Loucy (cell line): ENCODE measurements around the gene ORAI1.

Source experiments
- H2AFZ ChIP-seq: fragments of 200-600 bp; sonication (generic); 2 replicates; pipeline ENCODE4 v1.6.0; 2016; ENCODE audit warnings: antibody characterized with exemption, mild to moderate bottlenecking, low read length, moderate library complexity
- H3F3A ChIP-seq: fragments of 200-600 bp; 2 replicates; pipeline ENCODE4 v1.6.0; 2016; ENCODE audit warnings: antibody characterized with exemption, low read depth, mild to moderate bottlenecking
- H3K27me3 ChIP-seq: fragments of 200-600 bp; sonication (generic); 2 replicates; pipeline ENCODE4 v1.6.1; 2014; ENCODE audit warnings: low read length, mild to moderate bottlenecking; ENCODE audit not compliant: insufficient read depth, poor library complexity, severe bottlenecking
- H3K36me3 ChIP-seq: fragments of 200-600 bp; sonication (generic); 2 replicates; pipeline ENCODE4 v1.6.1; 2016; ENCODE audit warnings: low read length; ENCODE audit not compliant: insufficient read depth
- H3K4me1 ChIP-seq: fragments of 200-600 bp; sonication (generic); 2 replicates; pipeline ENCODE4 v1.5.1; 2014; ENCODE audit warnings: low read length, mild to moderate bottlenecking; ENCODE audit not compliant: insufficient read depth, poor library complexity, severe bottlenecking
- H3K4me2 ChIP-seq: fragments of 200-600 bp; sonication (generic); 2 replicates; pipeline ENCODE4 v1.6.0; 2014; ENCODE audit warnings: antibody characterized with exemption, low read length, low read depth, mild to moderate bottlenecking; ENCODE audit not compliant: poor library complexity, severe bottlenecking
- H3K4me3 ChIP-seq: fragments of 200-600 bp; sonication (generic); 2 replicates; pipeline ENCODE4 v1.5.1; 2014; ENCODE audit warnings: low read length, mild to moderate bottlenecking, mixed read lengths; ENCODE audit not compliant: poor library complexity, severe bottlenecking
- H3K79me2 ChIP-seq: fragments of 200-600 bp; sonication (generic); 2 replicates; pipeline ENCODE4 v1.6.1; 2014; ENCODE audit warnings: low read length; ENCODE audit not compliant: insufficient read depth
- H3K9ac ChIP-seq: fragments of 200-600 bp; sonication (generic); 2 replicates; pipeline ENCODE4 v1.6.0; 2014; ENCODE audit warnings: mild to moderate bottlenecking, low read depth, low read length, moderate library complexity; ENCODE audit not compliant: poor library complexity, severe bottlenecking
- H3K9me2 ChIP-seq: fragments of 200-600 bp; sonication (generic); replicated peaks from 2 replicates; pipeline ENCODE4 v1.6.1; 2016; ENCODE audit warnings: low read depth, low read length, mixed read lengths
- H3K9me3 ChIP-seq: fragments of 200-600 bp; sonication (generic); 2 replicates; pipeline ENCODE4 v1.6.1; 2014; ENCODE audit warnings: mild to moderate bottlenecking, antibody characterized with exemption, low read length, low read depth; ENCODE audit not compliant: insufficient read depth
- H4K20me1 ChIP-seq: fragments of 200-600 bp; sonication (generic); 2 replicates; pipeline ENCODE4 v1.6.0; 2014; ENCODE audit warnings: antibody characterized with exemption, low read length, mild to moderate bottlenecking; ENCODE audit not compliant: insufficient read depth, poor library complexity, severe bottlenecking
- CTCF ChIP-seq: fragments of 200-600 bp; sonication (generic); conservative IDR thresholded peaks from 2 replicates; pipeline ENCODE4 v1.5.1; 2014; ENCODE audit warnings: mild to moderate bottlenecking, antibody characterized with exemption, low read length
- EZH2phosphoT487 ChIP-seq: fragments of 200-600 bp; IDR thresholded peaks from 2 replicates; pipeline ENCODE4 v1.6.1; 2018; ENCODE audit warnings: antibody characterized with exemption, mild to moderate bottlenecking, moderate library complexity, borderline replicate concordance

The ORAI1 gene

DNA sequence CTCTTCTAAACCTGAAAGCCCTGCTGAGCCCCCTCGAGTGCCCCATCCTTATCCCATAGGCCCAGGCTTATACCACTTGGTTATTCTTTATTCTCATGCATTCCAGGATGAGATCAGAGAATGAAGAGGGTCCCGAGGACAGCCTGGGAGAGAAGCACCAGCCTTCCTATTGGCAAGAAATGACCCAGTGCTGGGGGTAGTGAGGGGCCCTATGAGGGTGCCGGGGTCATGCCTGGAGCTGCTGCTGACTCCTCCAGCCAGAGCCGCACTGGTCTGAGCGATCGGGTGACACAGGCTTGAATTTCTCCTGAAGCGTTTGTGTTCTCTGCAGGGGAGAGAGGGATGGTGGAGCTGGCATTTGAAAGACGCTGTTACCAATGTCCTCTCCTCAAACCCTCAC lies 25.0 kb downstream of the ORAI1 start:
- Histone ChIP-seq H3K36me3 (no peaks in the 10 kb centered on the region), H2AFZ (no peak overlapping the region), H3K4me1 (peaks cover 40% of the 10 kb centered on the region), H3K4me3 (no peak overlapping the region), H3K9me2 (no peaks in the 10 kb centered on the region), H3K79me2 (no peaks in the 10 kb centered on the region), H3K4me2 (no peak overlapping the region), H4K20me1 (no peaks in the 10 kb centered on the region), H3K9ac (peak overlapping the region; percentile 43), H3F3A (0 out of 2 replicates have a peak, but pooled peaks cover 5% of the 10 kb centered on the region), H3K9me3 (no peaks in the 10 kb centered on the region), H3K27me3 (no peaks in the 10 kb centered on the region)
- TF ChIP-seq EZH2phosphoT487 (no peak), CTCF (no peak)

GRCh38 chr12:121652767-121653497 lies 26.6 kb downstream of the ORAI1 start:
- H3K36me3 ChIP-seq: no peaks in the 10 kb centered on the region

GRCh38 chr12:121653999-121654398 lies 27.7 kb downstream of the ORAI1 start:
- Histone ChIP-seq H3K27me3 (no peaks in the 10 kb centered on the region), H3K9ac (no peak overlapping the region), H3K79me2 (no peaks in the 10 kb centered on the region), H3F3A (0 out of 2 replicates have a peak, but pooled peaks cover 5% of the 10 kb centered on the region), H4K20me1 (no peaks in the 10 kb centered on the region), H3K4me2 (no peak overlapping the region), H3K4me3 (no peak overlapping the region), H3K4me1 (peaks cover 53% of the 10 kb centered on the region), H3K36me3 (no peaks in the 10 kb centered on the region), H3K9me2 (no peaks in the 10 kb centered on the region), H3K9me3 (no peaks in the 10 kb centered on the region), H2AFZ (no peak overlapping the region)
- TF ChIP-seq CTCF (no peak), EZH2phosphoT487 (no peak)

More at GRCh38 chr12:121652767-121653497, 26.6 kb downstream of the ORAI1 start:
- Histone ChIP-seq H3K27me3 (no peaks in the 10 kb centered on the region), H3K9me3 (no peaks in the 10 kb centered on the region), H4K20me1 (no peaks in the 10 kb centered on the region), H2AFZ (no peak overlapping the region), H3F3A (0 out of 2 replicates have a peak, but pooled peaks cover 5% of the 10 kb centered on the region), H3K9me2 (no peaks in the 10 kb centered on the region), H3K9ac (no peak overlapping the region), H3K79me2 (no peaks in the 10 kb centered on the region), H3K4me1 (peaks cover 53% of the 10 kb centered on the region), H3K4me2 (no peak overlapping the region), H3K4me3 (no peak overlapping the region)
- TF ChIP-seq CTCF: 0 out of 2 replicates have a peak, but pooled peaks have one; percentile 19
- no peak for TF ChIP-seq EZH2phosphoT487
